HEK293 (cell line): ENCODE results near the gene CCSER2.

Source experiments
- CTCF ChIA-PET: fragments of 350-600 bp; formaldehyde crosslinking; extraction: SDS; loops from one replicate; lab custom pipeline; 2021; ENCODE audit warnings: antibody characterized with exemption; lab: Yijun Ruan, JAX
- POLR2A ChIA-PET: fragments of 300-600 bp; formaldehyde crosslinking; extraction: SDS; loops from one replicate; lab custom pipeline; 2020; ENCODE audit warnings: antibody characterized with exemption, inconsistent platforms; lab: Yijun Ruan, JAX
- H3K27ac ChIP-seq: fragments of 200-500 bp; sonication (Bioruptor generic); 2 replicates; pipeline ENCODE4 v1.5.1; 2014; ENCODE audit warnings: low read depth, low read length, control low read depth, inconsistent platforms; ENCODE audit errors: extremely low read depth
- H3K36me3 ChIP-seq, 2 experiments: fragments of 200-500 bp in 1 of 2; sonication (Bioruptor generic) in 1 of 2; 1 replicate in 1 of 2; 2 replicates in 1 of 2; pipeline ENCODE4 v1.5.1; 2014 to 2017; ENCODE audit warnings: inconsistent platforms in 2 of 2, low read length in 2 of 2; ENCODE audit not compliant: control insufficient read depth in 2 of 2, insufficient read depth in 1 of 2
- H3K4me1 ChIP-seq: fragments of 200-500 bp; sonication (Bioruptor generic); 2 replicates; pipeline ENCODE4 v1.5.1; 2014; ENCODE audit warnings: mild to moderate bottlenecking, low read length, inconsistent platforms; ENCODE audit not compliant: control insufficient read depth, insufficient read depth
- H3K4me3 ChIP-seq: 2 replicates; pipeline ENCODE4 v1.5.1; 2011; ENCODE audit warnings: low read depth, mild to moderate bottlenecking, control low read depth, low read length, moderate library complexity
- H3K9me3 ChIP-seq: fragments of 200-500 bp; sonication (Bioruptor generic); 2 replicates; pipeline ENCODE4 v1.5.1; 2014; ENCODE audit warnings: low read depth, low read length, inconsistent platforms; ENCODE audit not compliant: control insufficient read depth, insufficient read depth
- HOXA7 ChIP-seq: sonication (generic); formaldehyde crosslinking; IDR thresholded peaks from 2 replicates; pipeline ENCODE4 v1.8.1; 2022; ENCODE audit warnings: missing genetic modification reagents, borderline replicate concordance
- KLF8 ChIP-seq: fragments of 450-650 bp; formaldehyde crosslinking; IDR thresholded peaks from 2 replicates; pipeline ENCODE4 v1.5.1; 2016; ENCODE audit warnings: missing biosample characterization, missing genetic modification characterization
- MYNN ChIP-seq: fragments of 450-650 bp; formaldehyde crosslinking; IDR thresholded peaks from 2 replicates; pipeline ENCODE4 v1.5.1; 2016; ENCODE audit warnings: missing biosample characterization, missing genetic modification characterization, borderline replicate concordance
- PRDM1 ChIP-seq: fragments of 450-650 bp; formaldehyde crosslinking; IDR thresholded peaks from 2 replicates; pipeline ENCODE4; 2016; ENCODE audit warnings: missing biosample characterization, missing genetic modification characterization
- SETDB1 ChIP-seq: IDR thresholded peaks from one replicate; pipeline ENCODE4 v1.6.1; 2017; ENCODE audit warnings: mild to moderate bottlenecking, low read length, moderate library complexity, mixed read lengths; ENCODE audit not compliant: insufficient read length
- TCF7L2 ChIP-seq: IDR thresholded peaks from 2 replicates; pipeline ENCODE4 v1.6.1; 2011; ENCODE audit warnings: low read depth, mild to moderate bottlenecking, inconsistent platforms, low read length, moderate library complexity, borderline replicate concordance
- ZBTB20 ChIP-seq: fragments of 450-650 bp; formaldehyde crosslinking; IDR thresholded peaks from 2 replicates; pipeline ENCODE4 v1.5.1; 2016; ENCODE audit warnings: missing biosample characterization, missing genetic modification characterization
- ZBTB21 ChIP-seq: fragments of 450-650 bp; formaldehyde crosslinking; IDR thresholded peaks from 2 replicates; pipeline ENCODE4 v1.5.1; 2017; ENCODE audit warnings: missing biosample characterization, missing genetic modification characterization
- ZBTB6 ChIP-seq: fragments of 450-650 bp; formaldehyde crosslinking; IDR thresholded peaks from 2 replicates; pipeline ENCODE4 v1.5.1; 2017; ENCODE audit warnings: missing biosample characterization, missing genetic modification characterization
- ZBTB7A ChIP-seq: fragments of 450-650 bp; formaldehyde crosslinking; IDR thresholded peaks from 2 replicates; pipeline ENCODE4 v1.5.1; 2016; ENCODE audit warnings: low read depth, missing biosample characterization, missing genetic modification characterization
- ZBTB8A ChIP-seq: fragments of 450-650 bp; formaldehyde crosslinking; IDR thresholded peaks from 2 replicates; pipeline ENCODE4 v1.5.1; 2016; ENCODE audit warnings: missing biosample characterization, missing genetic modification characterization
- ZEB2 ChIP-seq: fragments of 450-650 bp; formaldehyde crosslinking; IDR thresholded peaks from 2 replicates; pipeline ENCODE4 v1.5.1; 2016; ENCODE audit warnings: missing biosample characterization, missing genetic modification characterization
- ZNF132 ChIP-seq: fragments of 450-650 bp; formaldehyde crosslinking; IDR thresholded peaks from 2 replicates; pipeline ENCODE4 v1.5.1; 2017; ENCODE audit warnings: missing biosample characterization, missing genetic modification characterization, borderline replicate concordance
- ZNF133 ChIP-seq: fragments of 450-650 bp; formaldehyde crosslinking; IDR thresholded peaks from 2 replicates; pipeline ENCODE4 v1.5.1; 2016; ENCODE audit warnings: missing biosample characterization, missing genetic modification characterization
- ZNF214 ChIP-seq: fragments of 450-650 bp; formaldehyde crosslinking; IDR thresholded peaks from 2 replicates; pipeline ENCODE4 v1.5.1; 2017; ENCODE audit warnings: missing biosample characterization, mild to moderate bottlenecking, missing genetic modification characterization, borderline replicate concordance
- ZNF239 ChIP-seq: fragments of 450-650 bp; formaldehyde crosslinking; IDR thresholded peaks from 2 replicates; pipeline ENCODE4 v1.5.1; 2016; ENCODE audit warnings: missing biosample characterization, missing genetic modification characterization
- ZNF24 ChIP-seq: fragments of 450-650 bp; formaldehyde crosslinking; IDR thresholded peaks from 2 replicates; pipeline ENCODE4 v1.5.1; 2016; ENCODE audit warnings: missing biosample characterization, missing genetic modification characterization
- ZNF26 ChIP-seq: fragments of 450-650 bp; formaldehyde crosslinking; IDR thresholded peaks from 2 replicates; pipeline ENCODE4 v1.5.1; 2016; ENCODE audit warnings: missing biosample characterization, missing genetic modification characterization
- ZNF311 ChIP-seq: fragments of 450-650 bp; formaldehyde crosslinking; IDR thresholded peaks from 2 replicates; pipeline ENCODE4 v1.5.1; 2017; ENCODE audit warnings: missing biosample characterization, missing genetic modification characterization, borderline replicate concordance
- ZNF335 ChIP-seq: fragments of 450-650 bp; formaldehyde crosslinking; conservative IDR thresholded peaks from 2 replicates; pipeline ENCODE4 v1.5.1; 2016; ENCODE audit warnings: missing biosample characterization, missing genetic modification characterization
- ZNF37A ChIP-seq: fragments of 450-650 bp; IDR thresholded peaks from 2 replicates; pipeline ENCODE4 v1.5.1; 2018; ENCODE audit warnings: missing biosample characterization, missing genetic modification characterization
- ZNF404 ChIP-seq: fragments of 450-650 bp; formaldehyde crosslinking; IDR thresholded peaks from 2 replicates; pipeline ENCODE4 v1.5.1; 2017; ENCODE audit warnings: missing biosample characterization, missing genetic modification characterization
- ZNF416 ChIP-seq: fragments of 450-650 bp; formaldehyde crosslinking; IDR thresholded peaks from 2 replicates; pipeline ENCODE4 v1.5.1; 2016; ENCODE audit warnings: missing biosample characterization, missing genetic modification characterization
- ZNF423 ChIP-seq: fragments of 450-650 bp; formaldehyde crosslinking; IDR thresholded peaks from 2 replicates; pipeline ENCODE4 v1.5.1; 2016; ENCODE audit warnings: missing biosample characterization, missing genetic modification characterization
- ZNF558 ChIP-seq: fragments of 450-650 bp; formaldehyde crosslinking; IDR thresholded peaks from 2 replicates; pipeline ENCODE4 v1.5.1; 2016; ENCODE audit warnings: missing biosample characterization, missing genetic modification characterization
- ZNF639 ChIP-seq: fragments of 450-650 bp; formaldehyde crosslinking; IDR thresholded peaks from 2 replicates; pipeline ENCODE4 v1.5.1; 2016; ENCODE audit warnings: missing biosample characterization, missing genetic modification characterization
- ZNF645 ChIP-seq: fragments of 450-650 bp; formaldehyde crosslinking; IDR thresholded peaks from 2 replicates; pipeline ENCODE4; 2016; ENCODE audit warnings: missing biosample characterization, missing genetic modification characterization
- ZNF677 ChIP-seq: fragments of 450-650 bp; IDR thresholded peaks from 2 replicates; pipeline ENCODE4 v1.5.0; 2018; ENCODE audit warnings: missing biosample characterization, mild to moderate bottlenecking, missing genetic modification characterization, moderate library complexity
- ZNF747 ChIP-seq: fragments of 450-650 bp; formaldehyde crosslinking; IDR thresholded peaks from 2 replicates; pipeline ENCODE4 v1.5.1; 2016; ENCODE audit warnings: missing biosample characterization, missing genetic modification characterization
- ZNF777 ChIP-seq: fragments of 450-650 bp; formaldehyde crosslinking; IDR thresholded peaks from 2 replicates; pipeline ENCODE4 v1.5.1; 2017; ENCODE audit warnings: missing biosample characterization, missing genetic modification characterization, borderline replicate concordance
- ZNF837 ChIP-seq: fragments of 450-650 bp; formaldehyde crosslinking; IDR thresholded peaks from 2 replicates; pipeline ENCODE4 v1.5.1; 2016; ENCODE audit warnings: missing biosample characterization, missing genetic modification characterization
- ZSCAN30 ChIP-seq: fragments of 450-650 bp; IDR thresholded peaks from 2 replicates; pipeline ENCODE4 v1.5.1; 2018; ENCODE audit warnings: missing biosample characterization, mild to moderate bottlenecking, missing genetic modification characterization, moderate library complexity
- ZXDB ChIP-seq: fragments of 450-650 bp; formaldehyde crosslinking; IDR thresholded peaks from 2 replicates; pipeline ENCODE4 v1.5.1; 2016; ENCODE audit warnings: missing biosample characterization, missing genetic modification characterization

The CCSER2 gene

GRCh38 chr10:84329196-84329611 lies 815 bp downstream of the CCSER2 start:
- Histone ChIP-seq H3K9me3 (no peaks in the 10 kb centered on the region), H3K36me3 (no peaks in the 10 kb centered on the region; a peak in 1 of 3 replicates), H3K4me3 (peak overlapping the region; percentile 67), H3K27ac (peak overlapping the region; percentile 85), H3K4me1 (peaks cover 11% of the 10 kb centered on the region)
- POLR2A ChIA-PET = no interaction called here
- TF ChIP-seq ZXDB (no peak), SETDB1 (no peak), ZNF645 (tag by site-specific recombination) (no peak), HOXA7 (CRISPR knock-in tag) (no peak), ZNF26 (no peak), ZSCAN30 (no peak), ZBTB8A (tag by site-specific recombination) (0 out of 2 replicates have a peak, but pooled peaks have one; percentile 4), ZNF747 (tag by site-specific recombination) (no peak), ZNF335 (tag by site-specific recombination) (peak; percentile 92), ZEB2 (no peak), ZNF133 (no peak), ZNF37A (tag by site-specific recombination) (no peak), ZBTB7A (tag by site-specific recombination) (no peak), PRDM1 (tag by site-specific recombination) (peak; percentile 44; the same call in 1 of the 2 replicates), ZNF416 (tag by site-specific recombination) (no peak), ZNF777 (tag by site-specific recombination) (no peak), ZNF239 (tag by site-specific recombination) (no peak), ZNF404 (tag by site-specific recombination) (no peak), ZNF837 (no peak), TCF7L2 (no peak), ZBTB20 (tag by site-specific recombination) (peak; percentile 62; the same call in 1 of the 2 replicates), ZNF558 (tag by site-specific recombination) (no peak), ZNF132 (tag by site-specific recombination) (no peak), KLF8 (tag by site-specific recombination) (no peak), ZBTB6 (tag by site-specific recombination) (no peak), ZNF214 (tag by site-specific recombination) (no peak), ZBTB21 (tag by site-specific recombination) (no peak), ZNF677 (tag by site-specific recombination) (no peak), ZNF311 (no peak), ZNF24 (no peak), MYNN (no peak), ZNF423 (tag by site-specific recombination) (no peak), ZNF639 (no peak)
- CTCF ChIA-PET = interaction anchor here (1.0 to 1.8 kb wide), 2 partner anchors 12 to 62 kb away, joined by 4 to 8 read pairs; no protein-coding TSS in a partner anchor
